HUDEP-2 (cell line): Measurements from ENCODE around the gene GAL.

Experiments used
- DNase-seq, 76 experiments: peaks; one replicate each; lab custom pipeline; 2025; ENCODE audit not compliant: unreplicated experiment in 76 of 76; lab: John Stamatoyannopoulos, UW

The GAL gene

GRCh38 chr11:68658097-68658496 is 26.2 kb upstream of the GAL start:
- no peak for DNase-seq

GRCh38 chr11:68658661-68659060 is 25.7 kb upstream of the GAL start:
- DNase-seq = no peak

- peak in 1 of 76 experiments; percentile 28 for DNase-seq
Observed at GRCh38 chr11:68659158-68659921, 25.0 kb upstream of the GAL start.

GRCh38 chr11:68660066-68660810 is 24.1 kb upstream of the GAL start:
- no peak for DNase-seq

GRCh38 chr11:68661014-68661413 is 23.3 kb upstream of the GAL start:
- DNase-seq = no peak

GRCh38 chr11:68661697-68662603 is 22.4 kb upstream of the GAL start:
- DNase-seq = no peak

GRCh38 chr11:68663482-68664010 is 20.8 kb upstream of the GAL start:
- no peak for DNase-seq

- no peak for DNase-seq
Observed at GRCh38 chr11:68664141-68664540, 20.2 kb upstream of the GAL start.

GRCh38 chr11:68664906-68665305 is 19.4 kb upstream of the GAL start:
- DNase-seq = no peak

- no peak for DNase-seq
Observed at GRCh38 chr11:68665436-68665835, 18.9 kb upstream of the GAL start.

- no peak for DNase-seq
Observed at GRCh38 chr11:68666849-68667248, 17.5 kb upstream of the GAL start.

GRCh38 chr11:68667511-68668500 is 16.5 kb upstream of the GAL start:
- no peak for DNase-seq

GRCh38 chr11:68669301-68670090 is 14.8 kb upstream of the GAL start:
- no peak for DNase-seq

GRCh38 chr11:68670208-68670992 is 13.9 kb upstream of the GAL start:
- no peak for DNase-seq

- no peak for DNase-seq
Observed at GRCh38 chr11:68673306-68673945, 10.9 kb upstream of the GAL start.

GRCh38 chr11:68673991-68674390 is 10.4 kb upstream of the GAL start:
- no peak for DNase-seq

GRCh38 chr11:68674461-68674860 is 9.9 kb upstream of the GAL start:
- DNase-seq = no peak

- DNase-seq = no peak
Observed at GRCh38 chr11:68677432-68677831, 6.9 kb upstream of the GAL start.
